GM18909 (cell line): ENCODE results near the gene SEC14L3.

Source experiments
- ATAC-seq: cut with Tn5 transposase; IDR thresholded peaks from one replicate; pipeline ENCODE4 v1.9.1; 2021; ENCODE audit warnings: mild to moderate bottlenecking; ENCODE audit not compliant: unreplicated experiment, poor library complexity

The SEC14L3 gene

GRCh38 chr22:30471616-30472318 lies at the start of gene SEC14L3:
TSS of gene SEC14L3 (minus strand) at chr22:30472017. CDS start at chr22:30471958, 59 bp downstream.
- ATAC-seq, result no peak

GRCh38 chr22:30519842-30520425 lies 48.1 kb upstream of the SEC14L3 start:
- ATAC-seq, result no peak

GRCh38 chr22:30516731-30517130 lies 44.9 kb upstream of the SEC14L3 start:
- ATAC-seq, result no peak

DNA sequence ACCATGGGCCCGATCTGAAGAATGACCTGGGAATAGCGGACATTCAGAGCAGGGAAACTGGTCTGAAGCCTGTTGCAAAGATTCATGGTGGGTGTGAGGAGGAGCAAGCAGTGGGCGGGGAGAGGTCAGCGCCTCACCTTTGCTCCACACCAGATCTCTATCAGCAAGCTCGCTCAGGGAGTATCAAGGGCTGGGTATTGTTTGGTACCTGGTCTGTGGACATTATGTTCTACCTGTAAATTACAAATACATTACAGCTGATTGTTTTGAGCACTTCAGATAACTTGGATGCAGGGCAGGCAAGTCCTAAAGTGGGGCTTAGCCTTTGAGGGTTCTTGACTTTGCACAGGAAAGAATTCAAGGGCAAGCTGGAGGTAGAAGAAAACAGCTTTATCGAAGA lies 44.5 kb upstream of the SEC14L3 start:
- no peak for ATAC-seq

DNA sequence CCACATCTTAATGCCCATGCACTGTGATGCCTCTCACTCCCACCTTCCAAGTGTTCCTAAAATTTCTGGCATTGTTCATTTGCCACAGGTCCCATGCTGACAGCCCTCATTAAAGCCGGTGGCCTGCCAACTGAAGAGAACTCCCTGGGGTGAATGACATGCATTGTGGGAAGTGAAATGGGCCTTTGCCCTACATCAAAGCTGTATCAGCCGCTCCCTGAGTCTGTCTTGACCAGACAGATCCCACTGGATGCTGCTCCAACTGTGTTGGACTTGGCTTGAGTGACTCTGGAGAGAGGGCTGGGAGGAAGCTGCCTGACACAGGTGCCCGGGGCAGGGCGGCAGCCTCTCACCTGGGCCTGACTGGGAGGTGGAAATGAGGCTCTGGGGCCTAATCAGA lies 42.4 kb upstream of the SEC14L3 start:
- ATAC-seq, result no peak

DNA sequence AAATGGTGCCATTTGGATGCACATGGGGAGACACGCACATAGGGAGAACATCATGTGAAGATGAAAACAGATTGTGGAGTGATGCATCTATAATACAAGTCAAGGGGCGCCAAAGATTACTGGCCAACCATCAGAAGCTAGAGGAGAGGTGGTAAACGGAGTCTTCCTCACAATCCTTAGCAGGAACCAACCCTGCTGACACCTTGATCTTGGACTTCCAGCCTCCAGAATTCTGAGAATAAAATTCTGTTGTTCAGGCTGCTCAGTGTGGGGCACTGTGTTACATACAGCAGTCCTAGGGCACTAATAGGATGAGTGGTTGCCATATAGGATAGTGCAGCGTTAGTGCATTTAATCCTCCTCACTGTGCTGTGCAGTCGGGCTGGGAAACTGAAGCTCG lies 41.6 kb upstream of the SEC14L3 start:
- ATAC-seq, result no peak

GRCh38 chr22:30511911-30512310 lies 40.1 kb upstream of the SEC14L3 start:
- ATAC-seq, result no peak

DNA sequence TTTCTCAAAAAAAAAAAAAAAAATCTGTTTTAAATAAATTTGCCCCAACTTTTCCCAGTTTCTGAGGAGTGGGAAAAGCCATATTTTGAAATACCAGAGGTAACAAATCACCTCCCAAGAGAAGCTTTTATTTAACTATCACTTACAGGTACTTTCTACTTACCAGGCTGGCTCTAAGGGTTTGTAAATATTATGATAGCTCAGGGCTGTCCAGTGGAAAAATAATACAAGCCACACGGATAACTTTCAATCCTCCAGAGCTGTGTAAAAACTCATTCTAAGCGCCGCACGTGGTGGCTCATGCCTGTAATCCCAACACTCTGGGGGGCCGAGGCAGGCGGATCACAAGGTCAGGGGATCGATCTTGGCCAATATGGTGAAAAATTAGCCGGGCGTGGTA lies 39.3 kb upstream of the SEC14L3 start:
- ATAC-seq, result no peak

DNA sequence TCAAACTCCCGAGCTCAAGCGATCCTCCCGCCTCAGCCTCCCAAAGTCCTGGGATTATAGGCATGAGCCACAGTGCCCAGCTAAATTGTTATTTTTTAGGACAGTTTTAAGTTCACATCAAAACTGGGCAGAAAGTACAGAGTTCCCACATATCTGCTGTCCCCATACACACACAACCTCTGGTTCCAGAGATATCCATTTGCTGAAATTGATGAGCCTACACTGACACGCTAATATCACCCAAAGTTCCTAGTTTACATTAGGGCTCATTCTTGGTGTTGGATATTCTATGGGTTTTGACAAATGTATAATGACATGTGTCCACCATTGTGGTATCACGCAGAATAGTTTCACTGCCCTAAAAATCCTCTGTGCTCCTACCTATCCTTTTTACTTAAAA lies 36.4 kb upstream of the SEC14L3 start:
- ATAC-seq, result no peak

DNA sequence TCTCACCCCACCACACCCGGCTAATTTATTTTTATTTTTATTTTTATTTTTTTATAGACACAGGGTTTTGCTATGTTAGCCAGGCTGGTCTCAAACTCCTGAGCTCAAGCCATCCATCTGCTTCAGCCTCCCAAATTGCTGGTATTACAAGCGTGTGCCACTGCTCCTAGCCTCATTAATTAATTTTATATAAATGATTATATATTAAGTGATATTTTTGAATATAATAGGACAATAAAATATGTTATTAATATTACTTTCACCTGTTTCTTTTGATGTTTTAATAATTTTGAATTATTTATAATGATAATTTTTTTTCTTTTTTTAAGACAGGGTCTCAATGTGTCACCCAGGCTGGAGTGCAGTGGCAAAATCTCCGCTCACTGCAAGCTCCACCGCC lies 35.9 kb upstream of the SEC14L3 start:
- ATAC-seq, result no peak

GRCh38 chr22:30506507-30506968 lies 34.7 kb upstream of the SEC14L3 start:
- ATAC-seq, result no peak

- no peak for ATAC-seq
Measured at GRCh38 chr22:30503551-30503950, 31.7 kb upstream of the SEC14L3 start.

GRCh38 chr22:30502911-30503310 lies 31.1 kb upstream of the SEC14L3 start:
- ATAC-seq, result no peak

- ATAC-seq, result no peak
Measured at GRCh38 chr22:30502153-30502552, 30.3 kb upstream of the SEC14L3 start.

GRCh38 chr22:30500628-30501027 lies 28.8 kb upstream of the SEC14L3 start:
- no peak for ATAC-seq

- no peak for ATAC-seq
Measured at GRCh38 chr22:30497466-30498150, 25.8 kb upstream of the SEC14L3 start.

DNA sequence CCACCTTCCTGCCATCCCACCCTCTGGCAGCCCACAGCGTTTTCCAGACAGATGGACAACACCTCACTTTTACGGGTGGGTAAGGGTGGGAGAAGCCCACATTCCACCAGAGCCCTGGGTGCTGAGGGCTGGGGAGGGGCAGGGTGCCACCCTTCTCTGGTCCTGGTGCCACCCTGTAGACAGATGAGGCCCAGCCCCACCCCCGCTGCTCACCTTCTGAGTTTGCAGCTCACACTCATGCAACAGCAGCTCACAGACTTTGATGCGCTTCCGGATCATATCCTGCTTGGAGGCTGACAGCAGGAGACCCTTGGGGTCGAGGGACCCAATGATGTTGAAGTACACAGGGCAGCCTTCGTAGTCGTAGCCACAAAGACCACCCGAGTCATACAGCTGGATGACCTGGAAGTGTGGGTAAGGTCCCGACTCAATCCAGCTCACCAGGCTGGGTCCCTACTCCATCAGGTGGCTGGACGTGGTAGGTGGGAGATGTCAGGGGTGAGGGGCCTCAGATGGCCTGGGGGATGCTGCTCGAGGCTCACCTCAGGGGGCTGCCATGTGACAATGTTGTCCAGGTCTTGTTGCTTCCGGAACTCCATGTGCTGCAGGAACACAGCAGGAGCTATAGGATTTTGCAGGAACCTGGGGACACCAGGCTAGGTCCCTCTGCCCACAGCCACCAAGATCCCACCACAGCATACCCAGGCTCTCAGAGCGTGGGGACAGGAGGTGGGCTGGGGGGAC lies 23.4 kb upstream of the SEC14L3 start:
- no peak for ATAC-seq

DNA sequence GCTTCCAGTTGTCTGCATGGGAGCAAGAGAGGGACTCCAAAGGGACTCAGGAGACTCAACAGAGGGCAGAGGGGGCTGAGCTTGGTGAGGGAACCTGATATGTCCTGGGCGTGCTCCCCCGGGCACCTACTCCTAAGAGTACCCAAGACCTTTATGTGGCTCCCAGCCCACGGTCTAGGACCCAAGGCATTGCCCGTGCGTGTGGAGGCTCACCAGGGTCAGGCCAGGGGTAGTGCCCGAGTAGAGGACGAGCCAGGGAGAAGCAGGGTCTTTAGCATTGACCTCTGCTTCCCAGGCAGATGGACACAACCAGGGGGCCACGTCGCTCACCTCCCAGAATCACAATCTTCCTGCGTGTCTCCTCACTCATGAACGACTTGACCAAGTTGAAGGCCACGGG lies 20.3 kb upstream of the SEC14L3 start:
- ATAC-seq, result no peak

GRCh38 chr22:30491381-30491780 lies 19.6 kb upstream of the SEC14L3 start:
- ATAC-seq, result no peak

GRCh38 chr22:30490399-30490798 lies 18.6 kb upstream of the SEC14L3 start:
- no peak for ATAC-seq

GRCh38 chr22:30488121-30488520 lies 16.3 kb upstream of the SEC14L3 start:
- no peak for ATAC-seq
